ENCODE data around the gene SDSL. TPM values are rescaled to one million over a fixed set of nuclear protein-coding genes. Genes with fewer than 3 reads are reported as not detected.

Gene SDSL
- total RNA-seq, 6 experiments from 2014 or later, result 25.5 to 85.7 (median 32.3) TPM

GRCh38 chr12:113476176-113476986 lies 54.2 kb downstream of the SDSL start:
- H3K27ac ChIP-seq, result no peak overlapping the region
- intact Hi-C loops (cut with DNase I), result no loop called here
- no peak for DNase-seq
- H3K36me3 ChIP-seq, result no peaks in the 10 kb centered on the region
- TF ChIP-seq CTCF (IDR thresholded peaks at IDR 0.05), result no peak
- no peak for TF ChIP-seq POLR2A (IDR thresholded peaks at IDR 0.05)
- no peak overlapping the region for H3K4me3 ChIP-seq
- H3K4me1 ChIP-seq, result peaks cover 0 to 5% (median 0%) of the 10 kb centered on the region in 4 donors
- ATAC-seq, result no peak
- no peaks in the 10 kb centered on the region for H3K9me3 ChIP-seq
- WGBS (ENCODE audit: insufficient coverage, low coverage, low lambda C conversion rate, missing lambda C conversion rate), result 3% methylated on average over 21 of the region's 58 CpGs
- peaks cover 7 to 14% of the 10 kb centered on the region in 2 donors for H3K27me3 ChIP-seq

- H3K9me3 ChIP-seq, result no peaks in the 10 kb centered on the region
- peaks cover 7 to 14% of the 10 kb centered on the region in 2 donors for H3K27me3 ChIP-seq
- peaks cover 0 to 5% (median 0%) of the 10 kb centered on the region in 4 donors for H3K4me1 ChIP-seq
- H3K4me3 ChIP-seq, result no peak overlapping the region
- no peaks in the 10 kb centered on the region for H3K36me3 ChIP-seq
- H3K27ac ChIP-seq, result no peak overlapping the region
- 7% methylated on average over 2 of the region's 7 CpGs for WGBS (ENCODE audit: insufficient coverage, low coverage, low lambda C conversion rate, missing lambda C conversion rate)
- DNase-seq, result no peak
- no peak for TF ChIP-seq POLR2A (IDR thresholded peaks at IDR 0.05)
- TF ChIP-seq CTCF (IDR thresholded peaks at IDR 0.05), result no peak
- intact Hi-C loops (cut with DNase I), result no loop called here
- ATAC-seq, result no peak
Observed at GRCh38 chr12:113477171-113477841, 55.1 kb downstream of the SDSL start.

DNA sequence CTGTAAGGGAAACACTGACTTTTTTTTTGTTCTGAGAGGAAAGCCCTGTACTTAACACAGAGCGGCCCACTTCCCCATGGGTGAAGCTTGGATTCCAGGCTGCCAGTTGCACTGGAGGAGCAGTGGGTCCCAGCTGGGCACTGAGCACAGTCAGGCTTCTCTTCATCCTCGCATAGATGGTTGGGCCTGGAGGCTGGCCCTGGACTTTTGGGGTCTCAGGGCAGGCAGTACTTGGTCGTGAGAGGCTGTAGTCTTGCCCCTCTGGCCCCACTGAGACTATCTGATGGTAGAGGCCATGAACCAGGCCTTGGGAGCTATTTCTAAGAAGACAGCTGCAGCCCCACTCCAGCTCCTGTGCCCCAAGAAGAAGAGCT lies 55.6 kb downstream of the SDSL start:
- Histone ChIP-seq H3K27me3 (peaks cover 7 to 14% of the 10 kb centered on the region in 2 donors), H3K4me1 (peaks cover 0 to 5% (median 0%) of the 10 kb centered on the region in 4 donors), H3K27ac (no peak overlapping the region), H3K9me3 (no peaks in the 10 kb centered on the region), H3K36me3 (no peaks in the 10 kb centered on the region), H3K4me3 (no peak overlapping the region)
- DNase-seq (no peak), ATAC-seq (no peak)
- TF ChIP-seq CTCF (IDR thresholded peaks at IDR 0.05) (no peak), POLR2A (IDR thresholded peaks at IDR 0.05) (no peak)
- WGBS (ENCODE audit: insufficient coverage, low coverage, low lambda C conversion rate, missing lambda C conversion rate), result 16% methylated on average over 2 of the region's 3 CpGs
- intact Hi-C loops (cut with DNase I), result no loop called here

- DNase-seq (no peak), ATAC-seq (no peak)
- Histone ChIP-seq H3K27ac (no peak overlapping the region), H3K4me1 (peaks cover 0 to 5% (median 0%) of the 10 kb centered on the region in 4 donors), H3K36me3 (no peaks in the 10 kb centered on the region), H3K9me3 (no peaks in the 10 kb centered on the region), H3K4me3 (no peak overlapping the region), H3K27me3 (peaks cover 6 to 14% of the 10 kb centered on the region in 2 donors)
- WGBS (ENCODE audit: insufficient coverage, low coverage, low lambda C conversion rate, missing lambda C conversion rate), result 7% methylated on average over 27 of the region's 41 CpGs
- intact Hi-C loops (cut with DNase I), result no loop called here
- no peak for TF ChIP-seq CTCF (IDR thresholded peaks at IDR 0.05)
- TF ChIP-seq POLR2A (IDR thresholded peaks at IDR 0.05), result no peak
Observed at GRCh38 chr12:113478351-113479011, 56.3 kb downstream of the SDSL start.
